ENCODE measurements around the gene ABCC4. TPM values are rescaled to one million over a fixed set of nuclear protein-coding genes. Genes with fewer than 3 reads are reported as not detected.
"Not testable (repeated sequence)": the region's sequence is repeated elsewhere in the genome, so short reads cannot be mapped to it uniquely, and the experiment has no call there.

The ABCC4 gene
- total and polyA plus RNA-seq, 9 of the 15 experiments (the other 6 are each of a cell fraction or from before 2014, with no cell fraction given): 9.4 to 46.1 (median 25.4) TPM

DNA sequence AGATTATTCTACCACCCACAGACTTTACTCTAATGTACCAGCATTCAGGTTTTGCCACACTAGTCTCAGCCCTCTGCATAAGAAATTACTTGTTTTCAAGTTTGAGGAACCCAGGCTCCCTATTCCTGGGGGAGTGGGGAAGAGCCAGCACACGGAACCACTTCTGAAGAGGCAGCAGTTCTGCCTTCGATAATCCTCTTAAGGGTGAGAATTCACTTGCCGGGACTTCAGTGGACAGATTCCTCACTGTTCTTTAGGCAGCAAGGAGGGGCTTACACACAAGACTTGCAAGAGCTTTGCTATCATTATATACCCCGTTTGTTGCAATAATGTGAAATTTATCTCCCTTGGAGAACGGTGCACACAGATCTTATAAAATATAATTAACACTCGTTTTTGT is 133.1 kb downstream of the ABCC4 start:
- no peak for FAIRE-seq
- POLR2A ChIA-PET: interaction anchor here (0.5 to 1.0 kb wide), 2 partner anchors 13 to 19 kb away, joined by 3 read pairs; no protein-coding TSS in a partner anchor

DNA sequence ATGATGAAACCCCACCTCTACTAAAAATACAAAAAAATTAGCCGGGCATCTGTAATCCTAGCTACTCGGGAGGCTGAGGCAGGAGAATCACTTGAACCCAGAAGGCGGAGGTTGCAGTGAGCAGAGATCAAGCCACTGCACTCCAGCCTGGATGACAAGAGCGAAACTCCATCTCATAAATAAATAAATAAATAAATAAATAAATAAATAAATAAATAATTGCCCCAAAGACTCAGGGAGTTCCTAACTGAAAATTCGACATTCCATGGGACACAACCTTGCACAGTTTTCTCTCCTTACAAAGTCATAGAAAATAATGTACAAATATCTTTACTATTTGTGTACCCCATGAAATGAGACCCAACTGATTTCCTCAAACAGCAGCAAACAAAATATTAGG is 134.2 kb downstream of the ABCC4 start:
- FAIRE-seq; BruUV-seq (replicated peaks); ATAC-seq; H4K20me1 ChIP-seq (replicated peaks; ENCODE audit: control insufficient read depth, insufficient read depth, low read length); CTCF ChIA-PET (ENCODE audit: low intra/inter-chr PET ratio); DNase-seq (ENCODE audit: extremely low read depth in 1 of 4, low spot score in 3 of 4); intact Hi-C loops (cut with micrococcal nuclease); H2AFZ ChIP-seq (ENCODE audit: low read depth, low read length); H3K9ac ChIP-seq (ENCODE audit: insufficient read depth in 1 of 2, low read depth in 2 of 2, low read length in 2 of 2); H3K9me1 ChIP-seq (ENCODE audit: control insufficient read depth, insufficient read depth, low read length); H3K9me3 ChIP-seq (replicated peaks; ENCODE audit: control insufficient read depth, insufficient read depth, low read depth, low read length); H3K27me3 ChIP-seq (ENCODE audit: control insufficient read depth in 2 of 2, insufficient read depth in 2 of 2, low read length in 2 of 2); H3K79me2 ChIP-seq (ENCODE audit: control insufficient read depth, insufficient read depth, low read length); H3K27ac ChIP-seq (ENCODE audit: extremely low read depth, low read depth, low read length); H3K4me2 ChIP-seq (ENCODE audit: insufficient read depth, low read length); H3K4me3 ChIP-seq; in situ Hi-C loops (cut with MboI); H3K4me1 ChIP-seq (replicated peaks in 1 of 2; ENCODE audit: control insufficient read depth in 2 of 2, insufficient read depth in 2 of 2, low read length in 2 of 2); POLR2A ChIA-PET: not testable (repeated sequence)
- 88% methylated on average over 5 of the region's 5 CpGs for WGBS (ENCODE audit: insufficient coverage, low coverage, missing lambda C conversion rate)
- peaks cover 61% of the 10 kb centered on the region for H3K36me3 ChIP-seq (ENCODE audit: control insufficient read depth, insufficient read depth, low read length)

More for the DNA sequence above, 133.1 kb downstream of the ABCC4 start:
- in situ Hi-C loops (cut with MboI): no loop called here
- Histone ChIP-seq H4K20me1 (replicated peaks; ENCODE audit: control insufficient read depth, insufficient read depth, low read length) (no peaks in the 10 kb centered on the region), H3K4me2 (ENCODE audit: insufficient read depth, low read length) (no peak overlapping the region), H3K9ac (ENCODE audit: insufficient read depth in 1 of 2, low read depth in 2 of 2, low read length in 2 of 2) (no peak overlapping the region), H3K27me3 (ENCODE audit: control insufficient read depth in 2 of 2, insufficient read depth in 2 of 2, low read length in 2 of 2) (no peaks in the 10 kb centered on the region), H2AFZ (ENCODE audit: low read depth, low read length) (no peak overlapping the region), H3K4me1 (replicated peaks in 1 of 2; ENCODE audit: control insufficient read depth in 2 of 2, insufficient read depth in 2 of 2, low read length in 2 of 2) (no peaks in the 10 kb centered on the region), H3K27ac (ENCODE audit: extremely low read depth, low read depth, low read length) (no peak overlapping the region), H3K4me3 (no peak overlapping the region), H3K9me1 (ENCODE audit: control insufficient read depth, insufficient read depth, low read length) (no peaks in the 10 kb centered on the region), H3K79me2 (ENCODE audit: control insufficient read depth, insufficient read depth, low read length) (no peaks in the 10 kb centered on the region), H3K36me3 (ENCODE audit: control insufficient read depth, insufficient read depth, low read length) (peaks cover 57% of the 10 kb centered on the region), H3K9me3 (replicated peaks; ENCODE audit: control insufficient read depth, insufficient read depth, low read depth, low read length) (no peaks in the 10 kb centered on the region)
- no TSS peak for BruUV-seq (replicated peaks)
- CTCF ChIA-PET (ENCODE audit: low intra/inter-chr PET ratio): no interaction called here
- intact Hi-C loops (cut with micrococcal nuclease): no loop called here
- ATAC-seq (no peak), DNase-seq (ENCODE audit: extremely low read depth in 1 of 4, low spot score in 3 of 4) (no peak)
- 74% methylated on average over 6 of the region's 6 CpGs for WGBS (ENCODE audit: insufficient coverage, low coverage, missing lambda C conversion rate)
- TF ChIP-seq, protein P1, sequence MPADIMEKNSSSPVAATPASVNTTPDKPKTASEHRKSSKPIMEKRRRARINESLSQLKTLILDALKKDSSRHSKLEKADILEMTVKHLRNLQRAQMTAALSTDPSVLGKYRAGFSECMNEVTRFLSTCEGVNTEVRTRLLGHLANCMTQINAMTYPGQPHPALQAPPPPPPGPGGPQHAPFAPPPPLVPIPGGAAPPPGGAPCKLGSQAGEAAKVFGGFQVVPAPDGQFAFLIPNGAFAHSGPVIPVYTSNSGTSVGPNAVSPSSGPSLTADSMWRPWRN (IDR thresholded peaks at IDR 0.05; ENCODE audit: low read depth): no peak
- TF ChIP-seq ZNF165 (CRISPR knock-in tag; IDR thresholded peaks at IDR 0.05; ENCODE audit: borderline replicate concordance) (no peak), ZC3H4 (CRISPR knock-in tag; IDR thresholded peaks at IDR 0.05; ENCODE audit: borderline replicate concordance) (no peak)
- TF ChIP-seq, protein P2, sequence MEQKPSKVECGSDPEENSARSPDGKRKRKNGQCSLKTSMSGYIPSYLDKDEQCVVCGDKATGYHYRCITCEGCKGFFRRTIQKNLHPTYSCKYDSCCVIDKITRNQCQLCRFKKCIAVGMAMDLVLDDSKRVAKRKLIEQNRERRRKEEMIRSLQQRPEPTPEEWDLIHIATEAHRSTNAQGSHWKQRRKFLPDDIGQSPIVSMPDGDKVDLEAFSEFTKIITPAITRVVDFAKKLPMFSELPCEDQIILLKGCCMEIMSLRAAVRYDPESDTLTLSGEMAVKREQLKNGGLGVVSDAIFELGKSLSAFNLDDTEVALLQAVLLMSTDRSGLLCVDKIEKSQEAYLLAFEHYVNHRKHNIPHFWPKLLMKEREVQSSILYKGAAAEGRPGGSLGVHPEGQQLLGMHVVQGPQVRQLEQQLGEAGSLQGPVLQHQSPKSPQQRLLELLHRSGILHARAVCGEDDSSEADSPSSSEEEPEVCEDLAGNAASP (IDR thresholded peaks at IDR 0.05): no peak

Data from K562 (cell line).